ENCODE measurements around the gene LAMP5.

LAMP5 gene

DNA sequence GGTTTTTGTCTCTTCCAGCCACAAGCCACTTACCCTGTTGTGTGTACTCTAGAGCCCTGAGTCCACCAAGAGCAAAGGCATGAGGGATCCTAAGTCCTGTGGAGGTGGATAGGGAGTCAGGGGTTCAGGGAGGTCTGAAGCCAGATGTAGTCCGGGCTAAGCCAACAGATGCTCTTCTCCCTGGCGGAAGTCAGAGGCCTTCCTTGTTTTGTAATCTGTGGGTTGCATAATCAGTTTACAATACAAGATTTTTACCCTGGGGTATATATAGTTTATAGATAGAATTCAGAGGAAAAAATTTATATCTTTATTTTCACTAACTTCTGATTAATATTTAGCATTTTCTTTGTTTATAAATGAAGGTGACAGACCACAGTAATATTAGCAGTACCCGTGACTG lies 9.2 kb downstream of the LAMP5 start:
- DNase-seq (ENCODE audit: low read depth) = no peak
- TF ChIP-seq, protein P1, sequence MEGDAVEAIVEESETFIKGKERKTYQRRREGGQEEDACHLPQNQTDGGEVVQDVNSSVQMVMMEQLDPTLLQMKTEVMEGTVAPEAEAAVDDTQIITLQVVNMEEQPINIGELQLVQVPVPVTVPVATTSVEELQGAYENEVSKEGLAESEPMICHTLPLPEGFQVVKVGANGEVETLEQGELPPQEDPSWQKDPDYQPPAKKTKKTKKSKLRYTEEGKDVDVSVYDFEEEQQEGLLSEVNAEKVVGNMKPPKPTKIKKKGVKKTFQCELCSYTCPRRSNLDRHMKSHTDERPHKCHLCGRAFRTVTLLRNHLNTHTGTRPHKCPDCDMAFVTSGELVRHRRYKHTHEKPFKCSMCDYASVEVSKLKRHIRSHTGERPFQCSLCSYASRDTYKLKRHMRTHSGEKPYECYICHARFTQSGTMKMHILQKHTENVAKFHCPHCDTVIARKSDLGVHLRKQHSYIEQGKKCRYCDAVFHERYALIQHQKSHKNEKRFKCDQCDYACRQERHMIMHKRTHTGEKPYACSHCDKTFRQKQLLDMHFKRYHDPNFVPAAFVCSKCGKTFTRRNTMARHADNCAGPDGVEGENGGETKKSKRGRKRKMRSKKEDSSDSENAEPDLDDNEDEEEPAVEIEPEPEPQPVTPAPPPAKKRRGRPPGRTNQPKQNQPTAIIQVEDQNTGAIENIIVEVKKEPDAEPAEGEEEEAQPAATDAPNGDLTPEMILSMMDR (conservative IDR thresholded peaks at IDR 0.05; ENCODE audit: low read length) = no peak
- no peak overlapping the region for H3K4me3 ChIP-seq (ENCODE audit: low read length)

DNA sequence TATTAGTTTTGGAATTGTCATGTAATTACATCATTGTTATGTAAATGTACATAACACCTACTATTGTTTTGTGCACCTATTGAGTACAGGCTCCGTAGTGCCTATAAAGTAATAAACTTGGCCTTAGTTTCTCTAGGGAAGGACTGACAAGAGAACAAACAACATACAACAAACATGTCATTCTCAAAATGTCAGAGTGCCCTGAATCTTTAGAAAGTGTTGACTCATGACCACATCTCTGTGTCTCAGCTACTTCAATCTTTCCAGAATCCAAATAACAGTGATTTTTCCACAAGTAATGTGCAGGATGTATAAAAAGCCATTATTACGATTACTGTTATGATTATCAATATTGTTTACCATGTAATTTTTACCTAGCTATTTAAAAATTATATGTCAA lies 17.2 kb downstream of the LAMP5 start:
- TF ChIP-seq, protein P1 (conservative IDR thresholded peaks at IDR 0.05; ENCODE audit: low read length) = no peak
- no peak overlapping the region for H3K4me3 ChIP-seq (ENCODE audit: low read length)
- DNase-seq (ENCODE audit: low read depth) = no peak

DNA sequence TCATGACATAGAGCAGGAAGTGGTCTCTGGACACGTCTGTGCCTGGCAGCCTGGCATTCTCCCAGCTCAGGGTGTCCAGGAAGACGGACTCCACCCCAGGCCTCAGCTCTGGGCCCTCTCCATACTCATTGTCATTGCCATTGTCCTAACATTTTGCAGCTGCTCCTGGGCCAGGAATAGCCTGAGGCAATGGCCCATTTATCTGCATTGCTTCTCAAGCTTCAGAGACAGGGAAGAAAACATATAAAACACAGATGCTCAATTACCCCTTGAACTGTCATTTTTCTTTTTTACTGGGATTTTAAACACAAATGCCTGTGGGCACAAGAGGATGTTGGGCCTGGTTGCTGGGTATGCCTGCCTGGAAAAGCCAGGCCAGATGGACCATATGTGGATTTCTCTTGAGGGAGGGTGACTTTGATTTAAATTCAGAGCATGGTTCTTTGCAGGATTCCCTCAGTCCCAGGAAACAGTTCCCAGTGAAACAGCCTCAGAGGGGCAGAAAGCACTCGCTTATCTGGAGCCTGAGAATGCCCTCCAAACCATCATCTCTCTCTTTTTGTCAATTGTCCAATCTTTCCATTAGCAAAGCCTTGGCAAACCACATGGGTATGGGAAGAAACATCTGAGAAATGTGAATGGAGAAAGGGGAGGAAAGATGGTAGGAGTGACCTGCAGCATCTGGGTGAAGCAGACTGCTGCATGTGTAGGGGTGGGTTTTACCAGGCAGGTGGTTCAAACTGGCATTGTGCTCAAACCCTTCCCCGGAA lies 17.9 kb downstream of the LAMP5 start:
- H3K4me3 ChIP-seq (ENCODE audit: low read length) = no peak overlapping the region
- DNase-seq (ENCODE audit: low read depth) = no peak
- TF ChIP-seq, protein P1 (conservative IDR thresholded peaks at IDR 0.05; ENCODE audit: low read length) = no peak

DNA sequence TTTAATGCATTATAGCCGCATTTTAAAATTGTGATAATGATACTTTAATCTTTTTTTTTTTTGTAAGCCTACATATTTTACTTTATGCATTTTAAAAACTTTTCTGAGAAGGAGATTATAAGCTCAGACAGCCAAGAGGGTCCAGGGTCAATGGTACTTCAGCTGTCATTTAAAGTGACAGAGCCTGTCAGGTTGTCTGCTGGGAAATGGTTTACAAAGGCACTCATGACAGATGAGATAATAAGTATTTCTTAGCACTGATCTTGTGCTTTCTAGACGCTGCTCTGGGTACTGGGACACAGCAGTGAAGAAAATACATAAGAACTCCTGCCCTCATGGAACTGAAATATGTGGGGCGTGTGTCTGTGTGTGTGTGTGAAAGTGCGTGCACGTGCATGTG lies 19.6 kb downstream of the LAMP5 start:
- no peak for DNase-seq (ENCODE audit: low read depth)
- no peak overlapping the region for H3K4me3 ChIP-seq (ENCODE audit: low read length)
- TF ChIP-seq, protein P1 (conservative IDR thresholded peaks at IDR 0.05; ENCODE audit: low read length) = no peak

DNA sequence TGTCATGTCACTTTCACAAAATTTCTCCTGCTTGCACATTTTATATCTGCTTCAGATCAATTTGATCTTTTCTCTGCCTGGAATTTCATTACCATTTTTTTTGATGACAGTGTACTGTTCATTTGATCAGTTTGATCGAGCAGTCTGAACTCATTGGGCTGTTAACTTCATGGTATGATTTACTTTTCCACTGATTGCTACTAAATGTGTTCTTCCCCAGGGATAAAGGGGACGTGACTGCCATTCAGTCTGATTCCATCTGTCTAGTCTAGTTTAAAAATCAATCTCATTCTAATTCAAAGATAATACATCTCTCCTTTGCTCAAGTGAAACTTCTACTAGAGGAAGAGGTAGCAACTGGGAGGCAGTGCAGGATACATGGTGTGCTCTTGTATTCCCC lies 21.1 kb downstream of the LAMP5 start:
- TF ChIP-seq, protein P1 (conservative IDR thresholded peaks at IDR 0.05; ENCODE audit: low read length) = no peak
- no peak overlapping the region for H3K4me3 ChIP-seq (ENCODE audit: low read length)
- no peak for DNase-seq (ENCODE audit: low read depth)

DNA sequence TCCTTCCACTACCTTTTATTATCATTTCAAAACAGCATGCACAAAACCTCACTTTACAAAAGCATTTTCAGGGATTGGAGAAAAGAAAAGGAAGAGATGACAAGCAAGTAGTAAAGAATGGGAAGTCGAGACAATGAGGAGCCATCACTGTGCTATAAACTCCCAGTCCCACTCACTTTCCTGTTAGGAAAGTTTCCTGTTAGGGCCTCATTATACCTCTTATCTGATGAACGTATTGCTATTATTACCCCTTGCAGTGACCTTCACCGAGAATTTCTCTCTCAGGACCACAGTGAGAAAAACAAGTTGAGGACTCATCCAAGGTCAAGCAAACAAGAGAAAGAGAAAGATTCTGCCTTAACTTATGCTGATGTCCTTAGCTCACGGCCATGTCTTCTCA lies 28.8 kb downstream of the LAMP5 start:
- TF ChIP-seq, protein P1 (conservative IDR thresholded peaks at IDR 0.05; ENCODE audit: low read length) = no peak
- no peak overlapping the region for H3K4me3 ChIP-seq (ENCODE audit: low read length)
- no peak for DNase-seq (ENCODE audit: low read depth)

DNA sequence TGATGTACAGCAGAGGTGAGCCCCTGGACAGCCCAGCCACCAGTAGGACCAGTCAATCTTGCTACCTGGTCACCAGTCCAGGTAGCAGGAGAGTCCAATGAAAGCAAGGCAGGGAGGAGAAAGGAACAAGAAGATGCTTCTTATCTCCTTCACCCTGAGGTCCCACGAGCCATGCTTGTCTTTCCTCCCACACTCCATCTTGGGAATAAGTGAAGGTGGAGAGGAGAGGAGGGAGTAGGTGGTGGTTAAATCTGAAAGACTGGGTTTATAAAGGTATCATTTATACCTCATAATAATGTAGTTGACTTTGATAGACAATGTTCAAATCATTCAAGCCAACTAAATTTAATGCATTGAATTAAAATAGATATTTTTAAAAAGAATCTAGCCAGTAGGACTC lies 35.9 kb downstream of the LAMP5 start:
- no peak overlapping the region for H3K4me3 ChIP-seq (ENCODE audit: low read length)
- no peak for DNase-seq (ENCODE audit: low read depth)
- TF ChIP-seq, protein P1 (conservative IDR thresholded peaks at IDR 0.05; ENCODE audit: low read length) = no peak
